Measurements from ENCODE around the gene MDFIC. TPM values are rescaled to one million over a fixed set of nuclear protein-coding genes. Genes with fewer than 3 reads are reported as not detected.

MDFIC gene
- total and polyA plus RNA-seq, 2 experiments from 2014 or later: 10.6 to 18.5 TPM

DNA sequence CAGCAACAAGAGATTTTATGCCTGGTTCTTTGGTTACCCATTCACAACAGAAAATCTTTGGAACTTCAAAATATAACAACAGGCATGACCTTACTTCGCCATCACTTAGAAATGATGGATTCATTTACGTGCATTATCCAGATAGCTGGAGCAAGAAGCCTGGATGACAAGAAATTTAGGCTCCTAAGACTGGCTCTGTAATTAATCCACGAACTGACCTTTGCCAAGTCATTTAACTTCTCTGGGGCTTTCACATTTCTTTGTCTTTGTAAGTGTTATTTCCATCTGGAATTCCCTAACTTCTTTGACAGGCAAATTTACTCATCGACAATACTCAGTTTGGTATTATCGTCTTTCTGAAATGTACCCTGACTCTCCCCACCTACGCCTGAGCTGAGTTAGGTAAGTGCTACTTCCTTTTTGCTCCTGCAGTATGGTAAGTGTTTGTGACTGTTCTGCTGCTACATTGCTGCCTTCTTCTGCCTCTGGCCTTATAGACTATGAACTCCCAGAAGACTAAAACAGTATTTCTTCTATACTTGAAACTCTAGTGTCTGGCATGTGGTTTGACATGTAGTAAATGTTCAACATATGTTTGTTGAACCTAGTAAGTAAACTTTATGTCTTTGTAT is 5.5 kb upstream of the MDFIC start:
- H3K4me1 ChIP-seq (ENCODE audit: insufficient read depth): no peaks in the 10 kb centered on the region
- no peak overlapping the region for H2AFZ ChIP-seq
- no peak overlapping the region for H3K4me3 ChIP-seq
- H3K27ac ChIP-seq: no peak overlapping the region
- no peaks in the 10 kb centered on the region for H3K36me3 ChIP-seq (replicated peaks; ENCODE audit: insufficient read depth, low read depth)
- no peaks in the 10 kb centered on the region for H3K79me2 ChIP-seq
- no peaks in the 10 kb centered on the region for H3K9me3 ChIP-seq (ENCODE audit: low read depth)
- 89% methylated on average over 6 of the region's 6 CpGs for WGBS (ENCODE audit: low lambda C conversion rate, missing lambda C conversion rate)
- no peaks in the 10 kb centered on the region for H4K20me1 ChIP-seq (ENCODE audit: insufficient read depth, poor library complexity, severe bottlenecking)
- no peak for TF ChIP-seq CTCF (IDR thresholded peaks at IDR 0.05; ENCODE audit: poor library complexity)
- TF ChIP-seq EZH2 (IDR thresholded peaks at IDR 0.05; ENCODE audit: borderline replicate concordance): no peak
- no peak for TF ChIP-seq EZH2phosphoT487 (IDR thresholded peaks at IDR 0.05; ENCODE audit: low read depth, severe bottlenecking, unreplicated experiment)
- no peak overlapping the region for H3K4me2 ChIP-seq
- no peaks in the 10 kb centered on the region for H3K9me2 ChIP-seq (replicated peaks; ENCODE audit: insufficient read depth)
- no peaks in the 10 kb centered on the region for H3K27me3 ChIP-seq
- no peak for DNase-seq (ENCODE audit: low spot score)

DNA sequence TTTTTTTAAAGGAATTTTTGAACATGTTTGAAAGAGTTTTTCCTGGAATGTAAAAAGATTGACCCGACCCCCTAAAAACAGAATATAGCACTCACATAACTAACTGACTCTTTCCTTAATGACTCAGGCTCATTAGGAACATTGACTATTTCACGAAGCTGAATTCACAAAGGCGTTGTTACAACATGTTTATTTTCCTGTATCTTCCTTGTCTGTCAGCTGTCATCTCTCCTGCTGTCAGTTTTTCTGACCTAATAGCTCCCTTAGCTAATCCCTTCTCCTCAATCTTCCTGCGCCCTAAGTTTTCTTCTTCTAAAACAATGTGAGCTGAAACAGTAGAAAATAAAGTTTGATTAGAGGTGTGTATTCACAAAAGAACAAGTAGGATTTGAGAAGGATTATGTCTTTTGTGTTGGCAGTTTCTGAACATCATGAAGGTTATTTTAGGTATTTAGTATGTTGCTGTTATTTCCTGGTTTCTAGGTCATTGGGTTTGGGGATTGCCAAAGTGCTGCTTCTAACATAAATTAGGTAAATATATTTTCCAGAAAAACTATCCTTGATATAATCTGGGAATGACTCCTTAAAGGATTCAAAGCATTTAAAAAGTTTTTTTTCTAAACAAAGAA is 4.6 kb upstream of the MDFIC start:
- Histone ChIP-seq H3K27ac (no peak overlapping the region), H3K79me2 (no peaks in the 10 kb centered on the region), H3K9me2 (replicated peaks; ENCODE audit: insufficient read depth) (no peaks in the 10 kb centered on the region), H3K4me2 (no peak overlapping the region), H4K20me1 (ENCODE audit: insufficient read depth, poor library complexity, severe bottlenecking) (no peaks in the 10 kb centered on the region), H3K4me1 (ENCODE audit: insufficient read depth) (no peaks in the 10 kb centered on the region), H2AFZ (no peak overlapping the region), H3K36me3 (replicated peaks; ENCODE audit: insufficient read depth, low read depth) (no peaks in the 10 kb centered on the region), H3K9me3 (ENCODE audit: low read depth) (no peaks in the 10 kb centered on the region), H3K27me3 (no peaks in the 10 kb centered on the region), H3K4me3 (no peak overlapping the region)
- 59% methylated on average over 4 of the region's 4 CpGs for WGBS (ENCODE audit: low lambda C conversion rate, missing lambda C conversion rate)
- TF ChIP-seq EZH2phosphoT487 (IDR thresholded peaks at IDR 0.05; ENCODE audit: low read depth, severe bottlenecking, unreplicated experiment) (no peak), EZH2 (IDR thresholded peaks at IDR 0.05; ENCODE audit: borderline replicate concordance) (no peak), CTCF (IDR thresholded peaks at IDR 0.05; ENCODE audit: poor library complexity) (no peak)
- no peak for DNase-seq (ENCODE audit: low spot score)

DNA sequence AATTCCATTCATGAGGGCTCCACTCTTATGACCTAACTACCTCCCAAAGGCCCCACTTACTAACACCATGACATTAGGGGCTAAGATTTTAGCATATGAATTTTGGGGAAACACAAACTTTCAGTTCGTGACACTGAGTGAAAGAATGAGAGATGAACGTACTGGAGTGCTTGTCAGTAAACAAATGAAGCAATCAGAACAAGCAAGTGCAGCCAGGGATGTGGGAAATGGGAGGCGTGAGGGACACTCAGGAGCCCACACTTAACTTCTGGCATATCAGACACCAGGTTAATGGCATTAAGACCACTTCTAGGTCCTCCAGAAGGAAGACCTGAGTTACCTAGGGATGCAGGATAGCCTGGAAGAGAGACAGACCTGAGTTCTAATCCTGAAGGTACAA is 2.3 kb upstream of the MDFIC start:
- no peak for DNase-seq (ENCODE audit: low spot score)
- no peaks in the 10 kb centered on the region for H3K9me2 ChIP-seq (replicated peaks; ENCODE audit: insufficient read depth)
- no peaks in the 10 kb centered on the region for H3K27me3 ChIP-seq
- H2AFZ ChIP-seq: no peak overlapping the region
- 89% methylated on average over 3 of the region's 3 CpGs for WGBS (ENCODE audit: low lambda C conversion rate, missing lambda C conversion rate)
- no peaks in the 10 kb centered on the region for H4K20me1 ChIP-seq (ENCODE audit: insufficient read depth, poor library complexity, severe bottlenecking)
- no peaks in the 10 kb centered on the region for H3K4me1 ChIP-seq (ENCODE audit: insufficient read depth)
- no peak overlapping the region for H3K27ac ChIP-seq
- no peak overlapping the region for H3K4me2 ChIP-seq
- peaks cover 5% of the 10 kb centered on the region for H3K79me2 ChIP-seq
- no peaks in the 10 kb centered on the region for H3K36me3 ChIP-seq (replicated peaks; ENCODE audit: insufficient read depth, low read depth)
- no peak overlapping the region for H3K4me3 ChIP-seq
- no peaks in the 10 kb centered on the region for H3K9me3 ChIP-seq (ENCODE audit: low read depth)
- TF ChIP-seq CTCF (IDR thresholded peaks at IDR 0.05; ENCODE audit: poor library complexity) (no peak), EZH2phosphoT487 (IDR thresholded peaks at IDR 0.05; ENCODE audit: low read depth, severe bottlenecking, unreplicated experiment) (no peak), EZH2 (IDR thresholded peaks at IDR 0.05; ENCODE audit: borderline replicate concordance) (no peak)

Data from hepatocyte (in vitro differentiated cells).